Activated CD8-positive, alpha-beta T cell treated with anti-CD3 and anti-CD28 coated beads for 36 hours (primary cell): ENCODE results near the gene CYB561. TPM values are rescaled to one million over a fixed set of nuclear protein-coding genes. Genes with fewer than 3 reads are reported as not detected.

Source experiments
- ATAC-seq: fragments of 200-7000 bp; cut with Tn5 transposase; one replicate; pipeline ENCODE4 v1.10.0; 2021; ENCODE audit warnings: mild to moderate bottlenecking, moderate library complexity
- CTCF ChIA-PET: fragments of 350-600 bp; sonication (Branson Sonifier 250); formaldehyde crosslinking; loops from one replicate; lab custom pipeline; 2021; ENCODE audit warnings: antibody characterized with exemption; lab: Charles Lee
- POLR2A ChIA-PET: fragments of 350-600 bp; sonication (Branson Sonifier 250); formaldehyde crosslinking; loops from one replicate; lab custom pipeline; 2021; ENCODE audit warnings: antibody characterized with exemption; lab: Charles Lee
- DNase-seq: peaks from one replicate; pipeline ENCODE4 v3.0.0-alpha.2; 2020
- H3K27ac Mint-ChIP-seq: one replicate; pipeline ENCODE4 v1.8.0; 2021; ENCODE audit warnings: mild to moderate bottlenecking, mixed read lengths
- H3K27me3 Mint-ChIP-seq: one replicate; pipeline ENCODE4 v1.8.0; 2021; ENCODE audit warnings: mixed read lengths
- H3K36me3 Mint-ChIP-seq: one replicate; pipeline ENCODE4 v1.8.0; 2021; ENCODE audit warnings: low read depth, mixed read lengths
- H3K4me1 Mint-ChIP-seq: one replicate; pipeline ENCODE4 v1.8.0; 2021; ENCODE audit warnings: low read depth, mixed read lengths
- H3K4me3 Mint-ChIP-seq: one replicate; pipeline ENCODE4 v1.8.0; 2021; ENCODE audit warnings: mild to moderate bottlenecking, moderate library complexity, mixed read lengths
- H3K9me3 Mint-ChIP-seq: one replicate; pipeline ENCODE4 v1.8.0; 2021; ENCODE audit warnings: mixed read lengths
- intact Hi-C: fragments of 100-400 bp; cut with micrococcal nuclease; formaldehyde crosslinking; loops from one replicate; pipeline ENCODE4 v1.10.0; 2022
- total RNA-seq, 2 experiments: library from RNA; stranded (reverse); gene quantifications; one replicate each; pipeline ENCODE4 v1.2.3, GENCODE V29; 2021
- TF ChIP-seq, protein P1 (sequence below): fragments of 200-600 bp; IDR thresholded peaks from one replicate; pipeline ENCODE4 v1.8.0; 2022; ENCODE audit warnings: antibody characterized with exemption, mild to moderate bottlenecking

The CYB561 gene
- total RNA-seq, 2 experiments from 2014 or later = 1.5 to 2.2 TPM

GRCh38 chr17:63423251-63423950 lies 22.7 kb downstream of the CYB561 start:
- Mint-ChIP-seq H3K4me3 (no peak overlapping the region), H3K4me1 (peaks cover 34% of the 10 kb centered on the region), H3K27ac (no peak overlapping the region), H3K36me3 (no peaks in the 10 kb centered on the region), H3K27me3 (no peaks in the 10 kb centered on the region), H3K9me3 (no peaks in the 10 kb centered on the region)
- CTCF ChIA-PET = interaction anchor here (1.2 to 12.6 kb wide), 4 partner anchors 57 to 201 kb away, joined by 3 to 231 read pairs (median 101); partner anchors contain the start of gene ACE
- TF ChIP-seq, protein P1, sequence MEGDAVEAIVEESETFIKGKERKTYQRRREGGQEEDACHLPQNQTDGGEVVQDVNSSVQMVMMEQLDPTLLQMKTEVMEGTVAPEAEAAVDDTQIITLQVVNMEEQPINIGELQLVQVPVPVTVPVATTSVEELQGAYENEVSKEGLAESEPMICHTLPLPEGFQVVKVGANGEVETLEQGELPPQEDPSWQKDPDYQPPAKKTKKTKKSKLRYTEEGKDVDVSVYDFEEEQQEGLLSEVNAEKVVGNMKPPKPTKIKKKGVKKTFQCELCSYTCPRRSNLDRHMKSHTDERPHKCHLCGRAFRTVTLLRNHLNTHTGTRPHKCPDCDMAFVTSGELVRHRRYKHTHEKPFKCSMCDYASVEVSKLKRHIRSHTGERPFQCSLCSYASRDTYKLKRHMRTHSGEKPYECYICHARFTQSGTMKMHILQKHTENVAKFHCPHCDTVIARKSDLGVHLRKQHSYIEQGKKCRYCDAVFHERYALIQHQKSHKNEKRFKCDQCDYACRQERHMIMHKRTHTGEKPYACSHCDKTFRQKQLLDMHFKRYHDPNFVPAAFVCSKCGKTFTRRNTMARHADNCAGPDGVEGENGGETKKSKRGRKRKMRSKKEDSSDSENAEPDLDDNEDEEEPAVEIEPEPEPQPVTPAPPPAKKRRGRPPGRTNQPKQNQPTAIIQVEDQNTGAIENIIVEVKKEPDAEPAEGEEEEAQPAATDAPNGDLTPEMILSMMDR = no peak
- intact Hi-C loops = no loop called here
- DNase-seq = no peak
- no peak for ATAC-seq
- POLR2A ChIA-PET = no interaction called here

DNA sequence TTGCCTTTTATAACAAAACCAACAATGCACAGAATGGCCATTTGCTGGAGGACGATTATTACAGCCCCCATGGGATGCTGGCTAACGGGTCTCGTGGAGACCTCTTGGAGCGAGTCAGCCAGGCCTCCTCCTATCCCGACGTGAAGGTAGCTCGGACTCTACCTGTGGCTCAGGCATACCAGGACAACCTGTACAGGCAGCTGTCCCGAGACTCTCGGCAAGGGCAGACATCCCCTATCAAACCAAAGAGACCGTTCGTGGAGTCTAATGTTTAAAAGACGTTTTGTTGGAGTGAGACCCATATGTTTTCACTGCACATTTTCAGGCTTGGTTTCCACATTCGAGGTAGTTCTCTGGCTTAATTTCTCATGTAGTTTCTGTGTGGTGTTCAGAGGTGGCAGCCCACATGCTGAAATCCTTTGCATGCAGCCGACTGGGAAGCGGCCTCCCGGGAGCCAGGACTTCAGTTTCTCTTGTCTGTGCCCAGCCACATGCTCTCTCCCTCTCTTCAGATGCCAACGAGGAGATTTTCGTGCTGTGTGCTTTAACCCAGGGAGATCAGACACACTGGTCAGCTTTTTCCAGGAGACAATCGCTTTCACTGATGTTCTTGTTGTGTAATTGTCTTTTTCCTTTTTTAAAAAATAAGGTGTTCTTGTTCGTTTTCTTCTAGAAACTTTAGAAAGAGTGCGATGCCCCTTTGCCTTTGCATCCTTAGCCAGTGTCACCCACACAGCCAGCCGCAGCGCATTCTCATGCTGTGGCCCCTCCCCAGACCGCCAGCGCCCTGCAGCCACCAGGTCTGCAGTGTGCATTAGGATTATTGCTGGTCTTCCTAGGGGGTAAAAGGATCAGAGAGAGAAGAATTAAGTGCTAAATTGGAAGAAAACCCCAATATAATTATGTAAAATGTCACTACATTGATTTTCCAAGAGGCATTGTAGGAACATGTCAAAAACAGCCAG lies 24.1 kb downstream of the CYB561 start:
- Mint-ChIP-seq H3K4me1 (peaks cover 20% of the 10 kb centered on the region), H3K4me3 (no peak overlapping the region), H3K27ac (no peak overlapping the region), H3K9me3 (no peaks in the 10 kb centered on the region), H3K36me3 (no peaks in the 10 kb centered on the region), H3K27me3 (no peaks in the 10 kb centered on the region)
- no peak for ATAC-seq
- TF ChIP-seq, protein P1 = no peak
- ChIA-PET POLR2A (no interaction called here), CTCF (interaction anchor here (1.1 to 12.6 kb wide), 2 partner anchors 58 to 190 kb away, joined by 4 to 231 read pairs; partner anchors contain the start of gene ACE)
- no peak for DNase-seq
- intact Hi-C loops = no loop called here

DNA sequence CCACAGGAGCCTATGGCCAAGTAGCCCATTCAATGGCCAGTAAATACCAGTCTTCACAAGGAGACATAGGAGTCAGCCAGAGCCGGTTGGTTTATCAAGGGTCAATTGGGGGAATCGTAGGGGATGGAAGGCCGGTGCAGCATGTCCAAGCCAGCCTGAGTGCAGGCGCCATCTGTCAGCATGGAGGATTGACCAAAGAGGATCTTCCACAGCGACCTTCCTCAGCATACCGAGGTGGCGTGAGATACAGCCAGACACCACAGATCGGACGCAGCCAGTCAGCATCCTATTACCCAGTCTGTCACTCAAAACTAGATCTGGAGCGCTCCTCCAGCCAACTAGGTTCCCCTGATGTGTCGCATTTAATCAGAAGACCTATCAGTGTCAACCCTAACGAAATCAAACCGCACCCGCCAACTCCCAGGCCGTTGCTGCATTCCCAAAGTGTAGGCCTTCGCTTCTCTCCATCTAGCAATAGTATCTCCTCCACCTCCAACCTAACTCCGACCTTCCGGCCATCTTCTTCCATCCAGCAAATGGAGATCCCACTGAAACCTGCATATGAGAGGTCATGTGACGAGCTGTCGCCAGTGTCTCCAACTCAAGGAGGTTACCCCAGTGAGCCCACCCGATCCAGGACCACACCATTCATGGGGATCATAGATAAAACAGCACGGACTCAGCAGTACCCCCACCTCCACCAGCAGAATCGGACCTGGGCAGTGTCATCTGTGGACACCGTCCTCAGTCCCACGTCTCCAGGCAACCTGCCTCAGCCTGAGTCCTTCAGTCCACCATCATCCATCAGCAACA lies 25.0 kb downstream of the CYB561 start:
- POLR2A ChIA-PET = no interaction called here

DNA sequence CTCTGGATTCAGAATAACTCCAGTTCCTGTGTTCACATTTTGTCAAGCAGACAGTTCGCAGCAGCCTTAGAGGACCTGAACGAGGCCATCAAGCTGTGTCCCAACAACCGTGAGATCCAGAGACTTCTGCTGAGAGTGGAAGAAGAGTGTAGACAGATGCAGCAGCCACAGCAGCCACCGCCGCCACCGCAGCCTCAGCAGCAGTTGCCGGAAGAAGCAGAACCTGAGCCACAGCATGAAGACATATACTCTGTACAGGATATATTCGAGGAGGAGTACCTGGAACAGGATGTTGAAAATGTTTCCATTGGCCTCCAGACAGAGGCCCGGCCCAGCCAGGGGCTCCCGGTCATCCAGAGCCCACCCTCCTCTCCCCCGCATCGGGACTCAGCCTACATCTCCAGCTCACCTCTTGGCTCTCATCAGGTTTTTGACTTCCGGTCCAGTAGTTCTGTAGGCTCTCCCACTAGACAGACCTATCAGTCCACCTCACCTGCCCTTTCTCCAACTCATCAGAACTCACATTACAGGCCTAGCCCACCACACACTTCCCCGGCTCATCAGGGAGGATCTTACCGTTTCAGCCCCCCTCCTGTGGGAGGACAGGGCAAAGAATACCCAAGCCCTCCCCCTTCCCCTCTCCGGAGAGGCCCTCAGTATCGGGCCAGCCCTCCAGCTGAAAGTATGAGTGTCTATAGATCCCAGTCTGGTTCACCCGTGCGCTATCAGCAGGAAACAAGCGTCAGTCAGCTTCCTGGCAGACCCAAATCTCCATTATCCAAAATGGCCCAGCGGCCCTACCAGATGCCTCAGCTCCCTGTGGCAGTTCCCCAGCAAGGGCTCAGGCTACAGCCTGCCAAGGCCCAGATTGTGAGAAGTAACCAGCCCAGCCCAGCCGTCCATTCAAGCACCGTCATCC lies 25.9 kb downstream of the CYB561 start:
- H3K4me1 Mint-ChIP-seq = peaks cover 11% of the 10 kb centered on the region
- ATAC-seq (peak; percentile 73), DNase-seq (peak; percentile 73)
- TF ChIP-seq, protein P1 = no peak
- no peaks in the 10 kb centered on the region for H3K36me3 Mint-ChIP-seq
- H3K27ac Mint-ChIP-seq = peak overlapping the region; percentile 69
- intact Hi-C loops = no loop called here
- H3K9me3 Mint-ChIP-seq = no peaks in the 10 kb centered on the region
- CTCF ChIA-PET = interaction anchor here (0.8 to 3.5 kb wide), 7 partner anchors 9 to 192 kb away, joined by 3 to 17 read pairs (median 7); no protein-coding TSS in a partner anchor
- POLR2A ChIA-PET = interaction anchor here (0.9 kb wide), 2 partner anchors 58 to 117 kb away, joined by 3 to 5 read pairs; no protein-coding TSS in a partner anchor
- peak overlapping the region; percentile 1 for H3K4me3 Mint-ChIP-seq
- H3K27me3 Mint-ChIP-seq = no peaks in the 10 kb centered on the region

More for the DNA sequence above, 25.0 kb downstream of the CYB561 start:
- CTCF ChIA-PET = interaction anchor here (0.8 to 3.5 kb wide), 6 partner anchors 8 to 191 kb away, joined by 3 to 17 read pairs (median 10); no protein-coding TSS in a partner anchor
- Mint-ChIP-seq H3K27ac (peak overlapping the region; percentile 69), H3K36me3 (no peaks in the 10 kb centered on the region), H3K4me3 (no peak overlapping the region), H3K27me3 (no peaks in the 10 kb centered on the region), H3K9me3 (no peaks in the 10 kb centered on the region), H3K4me1 (peaks cover 14% of the 10 kb centered on the region)
- TF ChIP-seq, protein P1 = no peak
- DNase-seq = no peak
- ATAC-seq = no peak
- intact Hi-C loops = no loop called here
